ENCODE data around the gene BNC2.

DNA sequence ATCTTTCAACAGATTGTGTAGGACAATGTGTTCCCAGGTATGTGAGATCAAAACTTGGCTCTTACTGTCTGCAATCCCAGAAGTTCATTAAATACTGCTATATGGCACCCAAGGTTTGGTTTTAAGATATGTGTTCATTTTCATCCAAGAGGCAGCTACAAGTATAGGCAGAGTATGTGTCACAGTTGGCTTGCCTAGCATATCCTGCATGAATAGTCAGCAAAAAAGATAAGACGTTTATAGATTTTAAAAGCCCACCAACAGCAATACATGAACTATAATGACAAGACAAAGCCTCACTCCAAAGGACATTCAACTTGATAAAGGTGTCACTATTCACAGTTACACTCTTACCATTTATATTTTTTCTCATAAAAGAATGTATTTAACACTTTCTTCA is 99.1 kb downstream of the BNC2 start:
- TF ChIP-seq POLR2AphosphoS5 (IDR thresholded peaks at IDR 0.05; ENCODE audit: low read depth, low read length): no peak
- no peak for TF ChIP-seq POLR2A (IDR thresholded peaks at IDR 0.05; ENCODE audit: low read depth, low read length)
- TF ChIP-seq TAF1 (IDR thresholded peaks at IDR 0.05; ENCODE audit: borderline replicate concordance, low read depth, low read length): no peak

All from GM12892 (cell line).